Ureter (tissue), 1 donor: ENCODE data around the gene CDK5R1. TPM values are rescaled to one million over a fixed set of nuclear protein-coding genes. Genes with fewer than 3 reads are reported as not detected.

ENCODE experiments used
- DNase-seq: peaks from one replicate; pipeline ENCODE4 v3.0.0-alpha.2; 2020; ENCODE audit warnings: low spot score
- total RNA-seq: library from RNA; stranded (reverse); gene quantifications from one replicate; pipeline ENCODE4 v1.2.4, GENCODE V29; 2023
- donor health status: DM: yes; HTN: yes; CAD: no.

CDK5R1 gene
- total RNA-seq, 1 donor from 2014 or later = 0.83 TPM

- no peak for DNase-seq
Measured at GRCh38 chr17:32493571-32493970, 6.8 kb downstream of the CDK5R1 start.

GRCh38 chr17:32493976-32494513 is 7.3 kb downstream of the CDK5R1 start:
- DNase-seq = no peak

GRCh38 chr17:32494621-32495358 is 8.0 kb downstream of the CDK5R1 start:
- no peak for DNase-seq

- no peak for DNase-seq
Measured at GRCh38 chr17:32495359-32496231, 8.8 kb downstream of the CDK5R1 start.

GRCh38 chr17:32496395-32497073 is 9.7 kb downstream of the CDK5R1 start:
- DNase-seq = no peak

- DNase-seq = no peak
Measured at GRCh38 chr17:32497431-32498205, 10.8 kb downstream of the CDK5R1 start.

- no peak for DNase-seq
Measured at GRCh38 chr17:32498391-32498790, 11.6 kb downstream of the CDK5R1 start.

- no peak for DNase-seq
Measured at GRCh38 chr17:32502013-32502412, 15.2 kb downstream of the CDK5R1 start.

- DNase-seq = no peak
Measured at GRCh38 chr17:32502710-32503109, 15.9 kb downstream of the CDK5R1 start.

- no peak for DNase-seq
Measured at GRCh38 chr17:32503251-32504165, 16.7 kb downstream of the CDK5R1 start.

GRCh38 chr17:32504166-32504990 is 17.6 kb downstream of the CDK5R1 start:
- DNase-seq = no peak

GRCh38 chr17:32508926-32509325 is 22.1 kb downstream of the CDK5R1 start:
- DNase-seq = no peak

- DNase-seq = no peak
Measured at GRCh38 chr17:32510466-32510865, 23.7 kb downstream of the CDK5R1 start.

- DNase-seq = no peak
Measured at GRCh38 chr17:32512328-32512727, 25.5 kb downstream of the CDK5R1 start.

GRCh38 chr17:32513579-32513978 is 26.8 kb downstream of the CDK5R1 start:
- no peak for DNase-seq

- no peak for DNase-seq
Measured at GRCh38 chr17:32514606-32515005, 27.8 kb downstream of the CDK5R1 start.

- no peak for DNase-seq
Measured at GRCh38 chr17:32515677-32516383, 29.0 kb downstream of the CDK5R1 start.

GRCh38 chr17:32516450-32516849 is 29.7 kb downstream of the CDK5R1 start:
- DNase-seq = no peak
